NCI-H69 (cell line): ENCODE data around the gene RFK.
"Not testable (repeated sequence)": the region's sequence is repeated elsewhere in the genome, so short reads cannot be mapped to it uniquely, and the experiment has no call there.

Experiments
- DNase-seq: peaks from one replicate; lab custom pipeline; 2025; lab: John Stamatoyannopoulos, UW

The RFK gene

DNA sequence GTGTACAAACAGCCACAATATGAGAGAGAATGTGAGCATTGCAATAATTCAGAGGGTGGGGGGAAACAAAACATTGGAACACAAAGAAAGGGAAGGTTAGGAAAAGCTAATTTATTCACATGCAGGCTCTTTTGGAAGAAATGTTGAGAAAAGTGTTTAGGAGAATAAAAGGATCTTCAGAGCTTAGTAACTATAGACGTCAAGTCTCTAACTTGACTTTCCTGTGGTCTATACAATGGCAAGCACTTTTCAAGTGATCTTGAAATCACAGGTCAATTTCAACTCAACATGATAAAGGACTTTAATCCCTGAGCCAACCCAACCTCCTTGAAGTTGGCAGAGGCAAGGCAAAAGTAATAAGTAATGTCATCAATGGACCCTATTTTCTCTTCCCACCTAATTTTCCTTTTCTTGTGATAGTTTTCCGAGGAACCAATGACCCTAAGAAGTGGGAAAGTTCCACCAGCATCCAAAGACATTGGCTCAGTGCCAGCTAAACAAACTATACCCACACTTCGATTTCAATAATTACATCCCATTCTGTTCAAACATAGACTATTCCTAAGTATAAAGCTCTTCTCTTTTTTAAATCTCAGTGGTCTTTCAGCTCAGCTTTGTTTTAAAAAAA is 23.7 kb downstream of the RFK start:
- peak; percentile 59 for DNase-seq

DNA sequence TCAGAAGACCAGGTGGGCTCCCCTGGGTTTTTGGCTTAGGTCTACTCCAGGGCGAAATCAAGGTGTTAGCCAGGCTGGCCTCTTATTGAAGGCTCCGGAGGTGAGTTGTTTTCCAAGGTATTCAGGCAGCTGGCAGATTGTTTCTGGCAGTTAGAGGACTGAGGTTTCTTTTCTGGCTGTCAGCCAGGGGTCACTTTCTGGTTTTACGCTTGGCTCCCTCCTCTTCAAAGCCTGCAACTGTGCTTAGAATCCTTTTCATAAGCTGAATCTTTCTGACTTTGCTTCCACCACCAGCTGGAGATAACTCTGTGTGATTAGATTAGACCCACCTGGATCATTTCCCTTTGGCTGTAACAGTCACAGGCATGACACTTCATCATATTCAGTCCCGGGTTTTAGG is 24.6 kb downstream of the RFK start:
- DNase-seq = peak; percentile 99

DNA sequence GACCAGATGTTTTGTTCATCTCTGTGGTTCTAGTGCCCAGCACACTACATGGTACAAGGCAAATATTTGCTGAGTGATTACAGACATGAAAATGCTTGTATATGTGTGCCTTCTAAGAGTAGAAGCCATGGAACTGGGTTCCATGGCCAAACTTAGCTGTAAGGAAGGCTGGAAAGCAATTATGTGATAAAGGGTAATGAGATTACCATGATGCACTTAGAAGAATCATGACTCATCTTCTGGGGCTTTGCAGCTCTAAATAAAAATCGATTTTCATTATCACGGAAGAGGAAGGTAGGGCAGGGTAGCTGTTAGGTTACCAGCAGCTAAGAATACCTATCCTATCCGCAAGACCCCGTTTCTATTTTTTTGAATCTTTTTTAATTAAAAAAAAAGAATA is 28.0 kb downstream of the RFK start:
- peak; percentile 91 for DNase-seq

DNA sequence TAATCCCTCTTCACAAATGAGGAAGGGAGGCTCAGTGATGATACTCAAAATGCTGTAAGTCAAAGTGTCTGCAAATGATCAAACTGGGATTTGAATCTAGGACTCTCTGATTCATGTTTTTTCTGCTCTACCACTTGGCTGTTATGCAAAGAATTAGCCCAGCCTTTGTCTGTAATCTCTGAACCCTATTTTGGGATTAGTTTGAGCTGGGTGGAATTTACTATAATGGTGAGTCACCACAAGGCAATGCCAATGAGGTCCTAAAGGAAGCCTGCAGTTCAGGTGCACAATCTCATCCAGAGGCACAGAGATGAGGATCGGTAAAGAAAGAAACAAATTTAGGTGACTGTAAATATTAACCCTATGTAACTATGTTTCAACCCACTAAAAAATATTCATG is 29.2 kb downstream of the RFK start:
- peak; percentile 39 for DNase-seq

DNA sequence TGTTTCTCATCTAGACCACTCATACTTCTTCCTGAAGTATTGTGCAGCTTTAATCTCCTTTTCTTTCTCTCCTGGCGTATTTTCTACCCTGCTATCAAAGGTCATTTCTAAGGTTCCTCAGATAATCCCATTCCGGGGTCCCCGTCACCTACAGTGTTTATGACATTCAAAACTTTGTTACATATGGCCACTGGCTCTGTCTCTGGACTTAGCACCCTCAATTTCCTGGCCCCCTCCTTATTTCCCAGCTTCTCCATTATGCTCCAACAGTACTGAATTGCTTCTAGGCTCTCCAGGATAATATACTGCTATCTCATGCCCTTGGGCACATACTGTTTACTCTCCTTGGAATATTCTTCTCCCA is 31.2 kb downstream of the RFK start:
- DNase-seq = no peak

DNA sequence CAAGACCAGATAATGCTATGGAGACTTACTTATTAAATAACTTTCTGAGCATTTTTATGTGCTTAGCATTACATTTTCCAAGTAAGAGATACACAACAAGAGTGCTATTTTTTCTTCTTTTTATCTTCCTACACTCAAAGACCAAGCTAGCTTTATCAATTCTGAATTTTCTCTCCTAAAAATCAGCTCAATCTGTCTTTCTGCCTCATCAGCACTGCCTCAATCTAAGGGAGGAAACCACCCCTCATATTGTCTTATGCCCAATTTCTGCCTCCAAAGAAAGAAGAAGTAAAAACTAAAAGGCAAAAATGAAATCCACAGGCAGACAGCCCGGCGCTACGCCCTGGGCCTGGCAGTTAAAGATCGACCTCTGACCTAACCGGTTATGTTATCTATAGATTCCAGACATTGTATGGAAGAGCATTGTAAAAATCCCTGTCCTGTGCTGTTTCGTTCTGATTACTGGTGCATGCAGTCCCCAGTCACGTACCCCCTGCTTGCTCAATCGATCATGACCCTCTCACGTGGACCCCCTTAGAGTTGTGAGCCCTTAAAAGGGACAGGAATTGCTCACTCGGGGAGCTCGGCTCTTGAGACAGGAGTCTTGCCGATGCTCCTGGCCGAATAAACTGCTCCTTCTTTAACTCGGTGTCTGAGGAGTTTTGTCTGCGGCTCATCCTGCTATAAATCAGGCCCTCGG is 31.7 kb downstream of the RFK start:
- DNase-seq = not testable (repeated sequence)

DNA sequence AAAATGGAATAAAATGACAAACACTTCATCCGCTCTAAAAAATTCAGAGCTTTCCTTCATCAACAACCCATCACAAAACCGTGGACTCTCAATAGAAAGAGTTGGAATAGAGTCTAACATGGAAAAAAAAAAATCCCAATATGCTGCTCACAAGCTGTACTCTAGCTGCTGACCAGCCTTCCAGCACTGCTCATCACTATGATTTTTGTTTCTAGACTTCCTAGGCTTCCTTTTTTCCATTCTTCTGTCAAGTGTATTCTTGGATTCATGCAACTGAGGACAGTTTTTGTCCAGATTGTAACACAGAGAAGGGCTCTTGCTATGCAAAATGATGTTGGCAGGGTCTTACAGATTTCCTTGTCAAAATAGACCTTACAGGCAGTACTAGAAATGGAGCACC is 34.5 kb downstream of the RFK start:
- no peak for DNase-seq

DNA sequence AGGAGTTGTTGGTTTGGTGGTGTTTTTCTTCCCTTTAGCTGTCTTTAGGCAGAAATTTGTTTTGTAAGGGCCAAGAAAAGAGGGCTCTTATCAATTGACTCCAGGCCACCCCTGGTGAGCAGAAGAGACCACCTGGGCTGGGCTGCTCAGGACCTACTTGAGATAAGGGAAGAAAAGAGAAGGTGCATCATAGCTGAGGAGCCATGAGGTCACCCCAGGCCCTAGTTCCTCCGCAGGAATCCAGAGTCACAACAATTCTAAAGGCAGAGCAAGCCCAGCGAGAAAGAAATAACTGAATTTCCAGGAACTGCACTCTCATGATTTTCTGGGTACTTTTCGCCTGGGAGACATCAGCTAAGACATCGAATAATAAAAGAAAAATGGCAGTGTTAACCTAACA is 34.9 kb downstream of the RFK start:
- no peak for DNase-seq

DNA sequence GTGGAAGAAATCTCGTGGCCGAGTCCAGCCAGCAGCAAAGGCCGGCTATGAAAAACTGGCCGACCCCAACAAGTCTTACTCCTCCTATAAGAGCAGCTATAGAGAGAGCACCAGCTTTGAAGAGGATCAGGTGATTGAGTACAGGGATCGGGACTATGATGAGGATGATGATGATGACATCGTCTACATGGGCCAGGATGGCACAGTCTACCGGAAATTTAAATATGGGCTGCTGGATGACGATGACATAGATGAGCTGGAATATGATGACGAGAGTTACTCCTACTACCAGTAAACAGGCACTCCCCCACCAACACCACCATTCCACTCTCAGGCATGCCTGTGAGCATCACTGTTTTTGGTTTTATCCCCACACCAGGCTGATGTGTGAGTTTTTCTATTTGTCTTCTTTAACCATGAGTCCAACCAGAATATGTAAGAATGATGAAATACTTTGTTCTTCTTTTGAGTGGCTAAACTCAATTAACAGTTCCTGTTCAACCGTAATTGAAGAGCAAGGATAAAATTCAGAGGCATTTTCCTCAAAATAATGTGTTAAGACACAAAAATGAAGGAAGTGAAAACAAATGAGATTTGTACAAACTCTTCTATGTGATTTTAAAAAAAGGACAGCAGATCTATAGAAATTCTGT is 35.5 kb downstream of the RFK start:
- DNase-seq = no peak

DNA sequence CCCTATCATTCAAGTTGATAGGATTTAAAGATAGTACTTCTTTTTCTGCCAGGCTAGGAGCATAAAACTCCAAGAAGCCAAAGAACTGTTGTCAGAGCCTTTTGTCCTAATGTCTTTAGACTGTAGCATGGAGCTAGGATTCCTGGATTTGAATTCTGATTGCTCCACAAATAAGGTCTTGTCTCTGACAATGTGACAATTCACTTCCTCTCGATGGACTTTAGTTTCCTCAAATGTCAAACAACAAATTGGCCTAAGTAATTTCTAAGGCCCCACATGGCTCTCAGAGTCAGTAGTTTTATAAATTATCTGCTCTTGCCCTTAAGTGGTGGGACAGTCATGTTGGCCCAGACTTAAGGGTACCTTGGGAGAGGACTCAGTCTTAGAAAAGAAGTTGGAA is 36.7 kb downstream of the RFK start:
- no peak for DNase-seq

DNA sequence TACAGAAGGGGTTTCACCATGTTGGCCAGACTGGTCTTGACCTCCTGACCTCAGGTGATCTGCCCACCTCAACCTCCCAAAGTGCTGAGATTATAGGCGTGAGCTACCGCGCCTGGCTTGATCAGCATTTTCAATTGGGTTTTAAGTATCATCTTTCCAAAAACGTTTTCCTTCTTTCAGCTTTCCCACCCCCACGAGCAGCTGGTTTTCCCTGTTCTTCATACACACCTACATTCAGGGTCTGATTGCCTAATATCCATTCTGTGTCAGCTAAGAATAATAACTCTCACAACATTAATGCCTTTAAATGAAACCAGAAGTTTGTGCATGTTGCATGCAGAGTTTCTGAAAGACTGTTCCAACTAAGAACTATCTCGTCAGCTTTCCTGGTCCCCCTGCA is 38.3 kb downstream of the RFK start:
- no peak for DNase-seq

DNA sequence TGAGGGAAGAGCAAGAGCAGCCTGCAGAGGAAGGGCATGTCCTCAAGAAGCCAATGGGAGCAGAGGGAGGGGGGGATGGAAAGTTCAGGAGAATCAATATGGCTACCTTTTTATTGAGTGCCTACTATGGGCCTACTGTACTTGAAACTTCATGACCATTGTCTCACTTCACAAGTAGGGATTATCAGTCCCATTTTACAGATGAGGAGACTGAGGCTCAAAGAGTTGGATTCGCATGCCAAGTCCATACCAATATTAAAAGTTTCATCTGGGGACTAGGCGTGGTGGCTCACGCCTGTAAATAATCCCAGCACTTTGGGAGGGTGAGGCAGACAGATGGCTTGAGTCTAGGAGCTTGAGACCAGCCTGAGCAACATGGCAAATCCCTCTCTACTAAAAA is 40.0 kb downstream of the RFK start:
- no peak for DNase-seq

DNA sequence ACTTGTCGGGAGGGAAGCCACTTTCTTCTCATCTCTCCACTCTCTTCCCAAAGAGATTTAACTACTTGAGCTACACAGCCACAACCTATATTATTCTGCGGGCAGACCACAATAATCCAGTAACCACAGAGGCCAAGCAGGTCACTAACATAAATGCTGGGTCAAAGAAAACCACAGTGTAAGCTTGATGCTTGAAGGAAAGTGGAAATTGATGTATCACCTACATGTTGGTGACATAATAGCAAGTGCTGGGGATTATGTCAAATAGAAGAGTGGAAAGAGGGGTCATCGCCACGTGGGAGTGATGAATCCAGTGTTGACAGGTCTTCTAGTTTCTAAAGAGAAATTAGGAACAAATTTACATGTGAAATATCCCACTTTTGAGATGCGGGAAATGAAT is 40.9 kb downstream of the RFK start:
- no peak for DNase-seq

DNA sequence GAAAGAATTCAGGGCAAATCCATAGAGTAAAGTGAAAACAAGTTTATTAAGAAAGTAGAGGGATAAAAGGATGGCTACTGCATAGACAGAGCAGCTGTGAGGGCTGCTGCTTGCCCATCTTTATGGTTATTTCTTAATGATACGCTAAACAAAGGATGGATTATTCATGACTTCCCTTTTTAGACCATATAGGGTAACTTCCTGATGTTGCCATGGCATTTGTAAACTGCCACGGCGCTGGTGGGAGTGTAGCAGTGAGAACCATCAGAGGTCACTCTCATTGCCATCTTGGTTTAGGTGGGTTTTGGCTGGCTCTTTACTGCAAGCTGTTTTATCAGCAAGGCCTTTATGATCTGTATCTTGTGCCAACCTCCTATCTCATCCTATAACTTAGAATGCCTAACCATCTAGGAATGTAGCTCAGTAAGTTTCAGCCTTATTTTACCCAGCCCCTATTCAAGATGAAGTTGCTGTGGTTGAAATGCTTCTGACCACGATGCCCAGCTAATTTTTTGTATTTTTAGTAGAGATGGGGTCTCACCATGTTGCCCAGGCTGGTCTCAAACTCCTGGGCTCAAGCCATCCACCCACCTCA is 42.1 kb downstream of the RFK start:
- DNase-seq = no peak

DNA sequence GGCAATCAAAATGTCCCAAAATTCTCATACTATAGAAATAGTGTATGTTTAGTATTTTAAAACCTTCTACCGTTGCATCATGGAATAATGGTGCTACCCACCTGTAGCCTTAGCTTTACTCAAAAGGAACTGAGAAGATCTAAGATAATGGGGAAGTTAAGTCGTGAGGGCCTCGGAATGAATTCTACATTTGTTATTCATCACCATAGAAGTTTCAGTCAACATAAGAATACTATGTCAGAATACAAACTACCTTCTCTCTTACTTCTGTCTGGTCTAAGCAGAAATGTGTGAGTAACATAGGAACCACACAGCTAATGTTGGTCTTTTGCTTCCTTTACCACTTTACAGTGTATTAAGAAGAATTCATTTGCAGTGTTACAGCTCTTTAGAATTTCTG is 43.2 kb downstream of the RFK start:
- DNase-seq = no peak

DNA sequence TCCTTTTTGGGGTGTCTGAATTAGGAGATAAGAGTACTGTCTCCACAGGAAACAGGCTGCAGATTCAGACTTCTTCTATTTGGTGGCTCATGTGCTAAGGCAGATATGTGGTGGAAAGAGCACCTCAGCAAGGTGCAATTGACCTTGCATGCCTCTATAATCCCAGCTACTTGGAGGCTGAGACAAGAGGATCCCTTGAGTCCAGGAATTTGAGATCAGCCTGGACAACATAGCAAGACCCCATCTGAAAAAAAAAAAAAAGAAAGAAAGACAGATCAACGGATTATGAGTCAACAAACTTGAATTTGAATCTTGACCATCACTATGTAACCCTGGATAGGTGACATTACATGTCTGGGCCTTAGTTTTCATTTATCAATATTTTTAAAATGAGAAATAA is 44.4 kb downstream of the RFK start:
- no peak for DNase-seq

DNA sequence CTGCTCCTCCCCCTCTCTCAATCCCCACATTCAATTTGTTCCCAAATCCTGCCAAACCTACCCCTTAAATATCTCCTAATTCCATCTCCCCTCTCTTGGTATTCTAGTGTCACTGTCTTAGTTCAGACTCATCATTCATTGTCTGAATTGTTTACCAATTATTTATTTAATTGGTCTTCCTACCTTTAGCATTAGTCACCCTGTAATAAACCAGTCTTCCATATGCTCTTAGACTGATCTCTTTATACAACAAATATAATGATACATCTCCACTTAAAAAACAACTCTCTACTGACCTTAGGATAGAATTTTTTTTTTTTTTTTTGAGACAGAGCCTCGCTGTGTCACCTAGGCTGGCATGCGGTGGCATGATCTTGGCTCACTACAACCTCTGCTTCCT is 51.4 kb downstream of the RFK start:
- peak; percentile 18 for DNase-seq

DNA sequence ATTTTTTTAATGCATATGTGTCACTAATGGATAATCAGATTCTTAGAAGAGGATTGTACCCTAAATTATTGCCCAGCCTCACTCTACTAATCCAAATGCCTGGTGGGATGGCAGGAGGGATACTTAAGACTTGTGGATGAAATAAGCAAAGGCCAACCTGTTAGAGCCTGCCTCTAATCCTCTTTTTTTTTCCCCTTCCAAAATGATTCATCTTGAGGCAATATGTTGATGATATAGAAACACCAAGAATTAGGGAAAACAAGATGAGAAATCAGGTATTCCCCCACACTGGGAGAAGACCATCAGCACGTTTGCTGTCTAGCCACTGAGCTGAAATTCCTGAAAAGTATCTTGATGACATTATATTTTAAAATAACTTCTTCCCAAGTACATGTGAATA is 52.0 kb downstream of the RFK start:
- DNase-seq = no peak

DNA sequence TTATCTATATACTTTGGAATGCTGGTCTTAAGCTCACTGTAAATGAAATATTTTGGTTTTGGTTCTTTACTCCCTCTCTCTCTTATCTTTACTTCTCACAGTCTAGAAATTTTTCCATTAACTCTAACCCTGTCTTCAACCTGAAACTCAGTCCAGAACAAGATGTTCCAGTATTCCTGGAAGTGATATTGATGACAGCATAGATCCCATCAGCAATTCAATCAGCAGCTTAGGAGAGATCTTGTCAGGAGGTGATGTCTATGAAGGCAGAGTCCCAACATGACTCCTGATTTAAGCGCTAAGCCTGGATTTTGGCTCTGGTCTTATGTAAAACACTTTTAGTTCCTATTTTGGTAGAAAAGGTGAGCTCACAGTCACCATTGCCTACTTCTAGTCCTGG is 52.6 kb downstream of the RFK start:
- DNase-seq = no peak

DNA sequence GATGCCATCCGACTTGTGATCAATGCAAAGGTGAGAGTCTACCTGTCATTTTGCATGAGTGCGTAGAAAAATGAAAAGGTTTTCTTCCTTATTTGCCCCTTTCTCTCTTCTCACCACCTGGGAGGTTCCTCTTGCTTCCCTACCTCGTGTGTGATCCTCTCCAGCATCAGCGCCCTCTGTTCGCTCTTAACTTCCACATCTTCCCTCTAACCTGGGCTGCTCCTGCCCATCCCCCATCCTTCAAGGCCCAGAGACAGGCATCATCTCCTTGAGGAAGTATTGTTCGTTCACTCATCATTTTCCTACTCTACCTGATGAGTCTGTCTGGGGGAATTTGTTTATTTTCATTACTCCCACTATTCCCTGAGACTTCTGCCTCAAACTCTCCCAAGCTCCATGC is 55.8 kb downstream of the RFK start:
- no peak for DNase-seq

DNA sequence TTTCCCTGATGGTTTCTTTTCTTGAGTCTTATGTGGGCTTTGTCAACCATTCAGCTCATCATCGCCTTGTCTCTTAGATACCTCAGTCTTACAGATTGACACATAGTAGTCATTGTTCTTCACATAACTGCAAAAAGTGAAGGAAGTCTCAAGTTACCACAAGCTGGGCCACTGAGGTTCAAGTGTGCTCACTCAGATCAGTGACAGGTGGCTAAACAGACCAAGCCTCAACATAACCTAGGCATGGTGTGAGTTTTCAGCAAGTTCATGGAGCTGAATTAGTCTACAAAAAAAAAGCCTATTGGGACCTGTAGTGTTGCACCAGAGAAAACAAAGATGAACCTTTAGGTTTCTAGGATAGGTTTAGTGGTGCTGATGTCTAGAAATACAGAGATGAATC is 58.2 kb downstream of the RFK start:
- DNase-seq = no peak
